OCI-LY1 (cell line): ENCODE results near the gene RMI2.

ENCODE experiments used
- H2AFZ ChIP-seq: fragments of 200-600 bp; sonication (generic), shearing (Covaris generic); 2 replicates; pipeline ENCODE4 v1.6.0; 2014; ENCODE audit warnings: antibody characterized with exemption, mild to moderate bottlenecking, low read length
- H3F3A ChIP-seq: fragments of 200-600 bp; sonication (generic), shearing (Covaris generic); 2 replicates; pipeline ENCODE4 v1.6.0; 2014; ENCODE audit warnings: mild to moderate bottlenecking, antibody characterized with exemption, low read length, moderate library complexity; ENCODE audit not compliant: insufficient read depth
- H3K27ac ChIP-seq: fragments of 200-600 bp; sonication (generic); 2 replicates; pipeline ENCODE4 v1.5.1; 2014; ENCODE audit warnings: low read length, mixed run types, mild to moderate bottlenecking, low read depth; ENCODE audit not compliant: poor library complexity, severe bottlenecking
- H3K27me3 ChIP-seq: fragments of 200-600 bp; sonication (generic); 2 replicates; pipeline ENCODE4 v1.6.0; 2014; ENCODE audit warnings: antibody characterized with exemption, mild to moderate bottlenecking, low read length, moderate library complexity; ENCODE audit not compliant: insufficient read depth
- H3K36me3 ChIP-seq: fragments of 200-600 bp; sonication (generic); 2 replicates; pipeline ENCODE4 v1.6.1; 2014; ENCODE audit warnings: mild to moderate bottlenecking, antibody characterized with exemption, low read length, moderate library complexity, mixed read lengths; ENCODE audit not compliant: insufficient read depth
- H3K4me1 ChIP-seq: fragments of 200-600 bp; sonication (generic); 2 replicates; pipeline ENCODE4 v1.5.1; 2014; ENCODE audit warnings: mild to moderate bottlenecking, low read length, moderate library complexity; ENCODE audit not compliant: insufficient read depth, severe bottlenecking
- H3K4me2 ChIP-seq: fragments of 200-600 bp; sonication (generic), shearing (Covaris generic); 2 replicates; pipeline ENCODE4 v1.6.1; 2014; ENCODE audit warnings: low read length
- H3K4me3 ChIP-seq: fragments of 200-600 bp; sonication (generic); 2 replicates; pipeline ENCODE4 v1.5.1; 2014; ENCODE audit warnings: low read length, low read depth, mild to moderate bottlenecking, mixed read lengths; ENCODE audit not compliant: poor library complexity, severe bottlenecking
- H3K79me2 ChIP-seq: fragments of 200-600 bp; shearing (Covaris generic); 2 replicates; pipeline ENCODE4 v1.6.1; 2016; ENCODE audit warnings: mixed run types, low read length, mixed read lengths; ENCODE audit not compliant: insufficient read depth
- H3K9ac ChIP-seq: fragments of 200-600 bp; sonication (generic), shearing (Covaris generic); 2 replicates; pipeline ENCODE4 v1.6.1; 2014; ENCODE audit warnings: mild to moderate bottlenecking, low read length, mixed read lengths
- H3K9me2 ChIP-seq: fragments of 200-600 bp; sonication (generic), shearing (Covaris generic); 2 replicates; pipeline ENCODE4 v1.6.1; 2014; ENCODE audit warnings: low read depth, mild to moderate bottlenecking, low read length, mixed read lengths
- H3K9me3 ChIP-seq: fragments of 200-600 bp; shearing (Covaris generic); 2 replicates; pipeline ENCODE4 v1.6.1; 2014; ENCODE audit warnings: low read length, mixed read lengths
- H4K20me1 ChIP-seq: fragments of 200-600 bp; sonication (generic), shearing (Covaris generic); 2 replicates; pipeline ENCODE4 v1.6.0; 2016; ENCODE audit warnings: mild to moderate bottlenecking, low read length; ENCODE audit not compliant: insufficient read depth
- CTCF ChIP-seq: fragments of 200-600 bp; sonication (generic), shearing (Covaris generic); IDR thresholded peaks from 2 replicates; pipeline ENCODE4 v1.5.1; 2017; ENCODE audit warnings: mild to moderate bottlenecking, antibody characterized with exemption, low read length, moderate library complexity, mixed read lengths
- EZH2 ChIP-seq: fragments of 200-600 bp; sonication (generic), shearing (Covaris generic); IDR thresholded peaks from 2 replicates; pipeline ENCODE4 v1.8.0; 2017; ENCODE audit warnings: borderline replicate concordance, mixed run types, mild to moderate bottlenecking, antibody characterized with exemption, low read length, moderate library complexity, mixed read lengths

Gene RMI2

GRCh38 chr16:11302977-11303376 is 42.3 kb upstream of the RMI2 start:
- Histone ChIP-seq H3K9ac (no peak overlapping the region; the same call in 1 of the 2 replicates), H4K20me1 (no peaks in the 10 kb centered on the region), H3K9me2 (no peaks in the 10 kb centered on the region), H3K27me3 (no peaks in the 10 kb centered on the region), H3K4me2 (no peak overlapping the region), H3K4me1 (peaks cover 38% of the 10 kb centered on the region), H3F3A (peaks cover 4% of the 10 kb centered on the region; the same call in 1 of the 2 replicates), H3K79me2 (no peaks in the 10 kb centered on the region), H3K9me3 (peaks cover 4% of the 10 kb centered on the region; the same call in 1 of the 2 replicates), H3K4me3 (no peak overlapping the region), H2AFZ (no peak overlapping the region), H3K27ac (peak overlapping the region; percentile 81), H3K36me3 (no peaks in the 10 kb centered on the region)
- TF ChIP-seq EZH2 (no peak), CTCF (no peak)

DNA sequence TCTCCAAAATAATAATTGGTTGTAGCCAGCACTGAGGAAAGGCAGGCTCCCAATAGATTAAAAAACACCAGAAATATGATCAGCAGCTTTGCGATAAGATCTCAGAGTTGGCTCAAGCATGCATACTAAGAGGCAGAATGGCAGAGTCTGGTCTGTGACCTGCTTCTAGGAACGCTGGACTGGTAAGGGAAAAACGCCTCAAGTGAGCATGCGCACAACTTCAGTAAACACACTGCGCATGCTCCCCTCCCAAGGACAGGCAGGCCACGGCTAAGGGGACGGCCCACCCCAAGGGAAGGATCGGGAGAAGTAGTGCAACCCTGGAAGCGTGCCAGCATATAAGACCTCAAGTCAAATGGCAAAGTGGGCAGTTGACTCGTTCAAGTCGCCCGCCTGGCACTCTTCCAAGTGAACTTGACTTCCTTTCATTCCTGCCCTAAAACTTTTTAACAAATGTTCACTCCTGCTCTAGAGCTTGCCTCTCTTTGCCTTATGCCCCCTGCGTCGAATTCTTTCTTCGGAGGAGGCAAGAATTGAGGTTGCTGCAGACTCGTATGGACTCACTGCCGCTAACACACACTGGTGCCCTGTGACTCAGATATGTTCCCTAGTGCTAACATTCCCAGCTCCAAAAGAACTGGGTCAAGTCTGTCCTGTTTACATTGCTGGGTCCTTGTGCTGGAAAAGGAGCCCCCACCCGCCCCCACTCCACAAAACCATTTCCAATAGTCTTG is 41.7 kb upstream of the RMI2 start:
- no peaks in the 10 kb centered on the region for H3K36me3 ChIP-seq
- peaks cover 10% of the 10 kb centered on the region; the same call in 1 of the 2 replicates for H3K9me3 ChIP-seq
- TF ChIP-seq CTCF: no peak
- H3K4me2 ChIP-seq: no peak overlapping the region
- no peaks in the 10 kb centered on the region for H4K20me1 ChIP-seq
- peak overlapping the region; percentile 81 for H3K27ac ChIP-seq
- no peaks in the 10 kb centered on the region for H3K27me3 ChIP-seq
- H3F3A ChIP-seq: no peaks in the 10 kb centered on the region
- no peak overlapping the region for H3K4me3 ChIP-seq
- no peak overlapping the region for H2AFZ ChIP-seq
- no peaks in the 10 kb centered on the region for H3K79me2 ChIP-seq
- peaks cover 35% of the 10 kb centered on the region for H3K4me1 ChIP-seq
- H3K9me2 ChIP-seq: no peaks in the 10 kb centered on the region
- no peak overlapping the region; the same call in 1 of the 2 replicates for H3K9ac ChIP-seq

- Histone ChIP-seq H3K4me3 (no peak overlapping the region), H3K27ac (no peak overlapping the region)
These were observed 38.9 kb upstream of the RMI2 start for GRCh38 chr16:11306381-11306780.

More at GRCh38 chr16:11306381-11306780, 38.9 kb upstream of the RMI2 start:
- Histone ChIP-seq H3F3A (no peaks in the 10 kb centered on the region), H3K9me2 (no peaks in the 10 kb centered on the region), H3K27me3 (no peaks in the 10 kb centered on the region), H3K36me3 (no peaks in the 10 kb centered on the region), H3K4me1 (peaks cover 47% of the 10 kb centered on the region), H3K4me2 (no peak overlapping the region), H3K9me3 (peaks cover 12% of the 10 kb centered on the region; the same call in 1 of the 2 replicates), H2AFZ (no peak overlapping the region), H3K79me2 (no peaks in the 10 kb centered on the region), H4K20me1 (no peaks in the 10 kb centered on the region), H3K9ac (no peak overlapping the region)
- no peak for TF ChIP-seq CTCF
- no peak for TF ChIP-seq EZH2
